ENCODE measurements around the gene RER1.

The RER1 gene

GRCh38 chr1:2376261-2376741 lies 15.3 kb upstream of the RER1 start:
- no peak for DNase-seq

DNA sequence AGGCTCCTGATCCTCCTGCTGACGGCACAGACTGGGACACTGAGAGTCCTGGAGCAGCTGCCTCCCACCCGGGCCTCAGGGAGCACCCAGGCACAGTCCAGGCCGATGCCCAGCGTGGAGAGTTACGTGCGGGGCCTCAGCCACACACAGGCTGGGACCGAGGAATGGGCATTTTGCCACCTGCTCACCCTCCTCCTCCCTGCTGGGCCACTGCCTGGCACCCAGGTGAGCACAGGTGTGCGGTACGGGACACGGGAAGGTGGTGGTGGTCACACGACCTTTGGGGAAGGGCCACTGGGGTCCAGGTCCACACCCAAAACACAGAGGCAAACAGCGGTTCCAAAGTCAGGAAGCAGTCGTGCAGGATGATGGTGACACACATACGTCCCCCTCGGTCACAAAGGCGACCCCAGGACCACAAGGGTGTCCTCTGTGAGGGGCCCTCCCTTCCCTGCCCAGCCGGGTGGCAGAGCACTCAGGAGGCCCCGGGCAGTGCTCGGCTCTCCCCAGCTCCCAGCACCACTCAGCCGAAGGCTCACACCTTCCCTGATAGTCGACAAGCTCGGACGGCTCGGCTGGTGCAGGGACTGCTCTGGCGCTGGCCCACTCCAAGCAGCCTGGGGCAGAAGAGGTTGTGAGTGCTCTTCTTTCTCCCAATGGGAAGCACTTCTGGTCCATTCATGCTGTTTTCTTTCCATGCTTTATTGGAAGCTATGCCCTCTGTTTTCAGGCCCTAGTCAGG lies 14.5 kb upstream of the RER1 start:
- no peak for DNase-seq

DNA sequence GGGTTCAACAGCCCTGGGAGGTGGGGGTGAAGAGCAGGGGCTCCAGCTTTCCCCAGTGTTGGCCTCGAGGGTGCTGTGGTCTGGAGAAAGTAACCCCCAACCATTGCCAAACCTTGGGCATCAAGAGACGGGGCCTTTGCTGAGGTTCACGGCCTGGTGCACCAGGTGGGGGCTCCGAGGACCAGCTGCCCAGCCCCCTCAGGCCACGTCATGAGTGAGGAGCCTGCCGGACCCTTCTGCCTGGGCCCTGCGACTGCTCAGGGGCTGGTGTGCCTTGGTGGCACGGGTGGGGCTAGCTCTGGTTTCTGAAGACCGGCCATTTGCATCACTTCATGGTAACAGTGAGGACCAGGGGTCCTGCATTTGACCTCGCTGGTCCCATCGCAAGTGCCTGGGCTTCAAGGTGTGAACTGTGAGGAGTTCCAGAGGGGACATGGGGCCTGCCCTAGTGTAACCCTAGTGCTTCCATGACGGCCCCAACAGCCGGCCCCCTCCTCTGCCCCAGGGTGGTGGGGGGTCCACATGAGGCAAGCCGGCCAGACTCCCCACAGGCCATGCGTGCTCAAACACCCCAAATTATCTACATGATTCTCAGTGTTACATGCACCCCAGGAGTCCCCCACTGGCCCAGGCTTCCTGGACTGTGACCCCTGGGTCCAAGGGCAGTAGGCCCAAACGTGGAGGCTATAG lies 13.7 kb upstream of the RER1 start:
- no peak for DNase-seq

- DNase-seq = peak; percentile 24 to 60 (median 39)
Measured at GRCh38 chr1:2378441-2378851, 13.2 kb upstream of the RER1 start.

DNA sequence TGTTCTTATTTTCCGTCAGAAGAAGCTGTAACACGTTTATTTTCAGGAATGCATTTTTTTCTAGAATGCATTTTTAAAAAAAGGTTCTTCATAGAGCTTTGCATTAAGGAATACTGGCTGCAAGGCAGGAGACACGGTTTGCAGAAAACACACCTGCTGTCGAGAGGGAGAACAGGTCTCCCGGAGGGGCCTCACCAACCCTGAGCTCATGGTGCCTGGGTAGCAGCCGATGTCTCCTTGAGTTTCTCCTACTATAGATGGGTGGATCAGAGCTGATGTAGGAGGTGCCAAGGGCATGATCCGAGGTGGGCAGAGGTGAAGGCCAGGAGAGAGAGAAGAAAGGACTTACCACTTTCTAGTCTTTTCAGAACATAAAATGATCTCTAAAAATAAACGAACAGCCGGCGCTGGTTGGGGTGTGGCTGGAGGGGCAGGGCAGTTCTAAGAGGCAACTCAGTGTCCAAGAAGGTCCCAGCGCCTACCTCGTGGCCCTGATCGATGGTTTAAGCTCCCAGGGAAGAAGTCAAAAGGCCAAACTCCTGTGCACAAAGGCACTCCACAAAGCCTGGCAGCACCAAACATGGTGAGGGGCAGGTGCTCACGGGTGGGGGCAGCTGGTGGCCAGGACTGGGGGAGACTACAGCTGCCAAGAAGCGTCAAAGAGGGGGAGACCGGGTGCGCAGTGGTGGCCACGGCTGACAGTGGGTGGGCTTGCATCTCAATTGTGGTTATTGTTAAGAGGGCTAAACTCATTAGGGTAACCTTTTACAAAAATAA lies 12.5 kb upstream of the RER1 start:
- DNase-seq = no peak

DNA sequence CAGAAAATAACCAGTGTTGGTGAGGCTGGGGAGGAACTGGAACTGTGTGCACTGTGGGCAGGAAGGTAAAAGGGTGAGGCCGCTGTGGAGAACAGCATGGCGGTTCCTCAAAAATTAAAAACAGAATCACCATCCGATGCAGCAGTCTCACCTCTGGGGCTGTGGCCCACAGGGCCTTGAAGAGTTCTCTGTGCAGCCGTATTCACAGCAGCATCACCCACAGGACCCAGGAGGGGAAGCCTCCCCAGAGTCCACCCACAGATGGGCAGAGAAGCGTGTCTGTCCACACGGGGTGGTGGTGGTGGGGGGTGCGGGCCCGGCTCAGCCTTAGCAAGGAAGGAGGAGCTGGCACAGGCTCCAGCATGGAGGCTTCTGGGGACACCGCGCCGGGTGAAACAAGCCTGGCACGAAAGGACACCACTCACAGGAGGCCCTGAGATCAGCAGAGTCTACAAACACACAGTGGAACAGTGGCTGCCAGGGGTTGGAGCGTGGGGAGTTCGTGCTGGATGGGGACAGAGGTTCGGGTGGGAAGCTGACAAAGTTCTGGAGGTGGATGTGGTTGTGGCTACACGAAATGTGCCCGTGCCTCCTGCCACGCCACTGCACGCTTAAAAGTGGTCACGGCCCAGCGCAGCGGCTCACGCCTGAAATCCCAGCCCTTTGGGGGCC lies 11.8 kb upstream of the RER1 start:
- DNase-seq = no peak

GRCh38 chr1:2380816-2381591 lies 10.6 kb upstream of the RER1 start:
- no peak for DNase-seq

DNA sequence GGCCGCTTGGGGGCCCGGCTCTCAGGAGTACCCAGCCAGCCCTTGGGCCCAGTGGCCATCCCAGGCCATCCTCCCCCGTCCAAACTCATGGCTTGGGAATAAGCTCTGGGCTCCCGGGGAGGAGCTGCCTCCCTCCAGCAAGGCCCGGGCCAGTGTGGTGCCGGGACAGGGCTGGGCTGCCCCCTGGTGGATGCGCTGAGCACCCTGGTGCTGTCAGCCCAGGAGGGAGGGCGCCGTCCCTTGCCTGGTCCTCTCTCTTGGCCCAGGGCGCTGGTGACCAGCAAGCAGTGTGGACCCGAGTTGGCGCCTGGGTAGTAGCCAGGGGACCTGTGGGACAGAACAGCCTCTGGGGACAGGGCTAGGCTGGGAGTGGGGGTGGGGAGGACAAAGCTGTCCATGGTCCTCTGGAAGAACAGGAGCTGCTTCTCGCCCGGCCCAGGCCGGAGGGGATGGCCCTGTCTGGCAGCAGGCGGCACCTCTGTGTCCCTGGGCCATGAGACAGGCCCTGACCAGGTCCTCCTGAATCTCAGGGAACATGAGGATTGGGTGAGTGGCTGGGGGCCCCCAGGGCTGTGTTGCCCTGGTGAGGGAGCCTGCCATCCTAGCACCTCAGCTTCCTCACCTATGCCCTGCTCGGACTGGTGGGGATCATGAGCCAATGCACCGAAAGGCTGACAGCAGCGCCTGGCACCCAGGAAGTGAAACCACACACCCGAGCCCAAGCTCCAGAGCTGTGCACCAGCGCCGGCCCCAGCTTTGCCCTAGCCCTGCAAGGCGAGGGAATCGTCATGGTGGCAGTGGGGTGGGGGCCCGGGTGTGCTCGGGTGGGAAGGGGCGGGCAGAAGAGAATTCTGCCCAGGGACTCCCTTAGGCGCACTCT lies 9.7 kb upstream of the RER1 start:
- peak in 1 of 3 experiments; percentile 65 for DNase-seq

DNA sequence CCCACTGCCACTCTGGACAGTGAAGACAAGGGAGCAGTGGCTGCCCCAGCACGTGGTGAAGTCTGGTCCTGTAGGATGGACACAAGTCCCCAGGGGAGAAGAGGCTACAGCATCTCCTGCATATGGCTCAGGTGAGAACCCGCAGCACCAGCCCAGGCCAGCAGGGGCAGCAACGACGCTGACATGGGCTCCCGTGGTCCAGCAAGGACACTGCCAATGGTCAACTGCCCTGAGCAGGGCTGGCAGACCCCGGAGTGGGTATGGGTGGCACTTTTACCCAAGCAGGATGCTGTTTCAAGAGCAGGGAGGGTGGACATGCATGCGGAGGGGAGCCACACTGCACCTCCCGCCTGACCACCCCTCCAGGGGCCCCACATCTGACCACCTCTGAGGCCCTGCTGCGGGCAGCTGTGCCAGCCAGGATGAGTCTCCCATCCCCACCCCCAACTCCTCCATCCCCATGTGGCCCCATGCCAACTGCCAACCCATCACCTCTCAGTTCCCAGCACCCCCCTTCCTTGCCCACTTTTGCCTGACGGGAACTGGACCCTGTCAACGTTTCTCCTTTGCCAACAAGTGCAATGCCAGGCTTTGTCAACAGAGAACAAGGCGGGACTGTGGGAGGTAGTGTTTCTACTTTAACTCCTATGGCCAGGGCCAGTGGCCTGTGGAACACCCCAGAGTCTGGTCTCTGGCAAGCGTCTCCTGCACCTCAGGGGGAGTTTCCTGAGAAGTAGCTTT lies 8.8 kb upstream of the RER1 start:
- DNase-seq = peak in 1 of 3 experiments; percentile 11

DNA sequence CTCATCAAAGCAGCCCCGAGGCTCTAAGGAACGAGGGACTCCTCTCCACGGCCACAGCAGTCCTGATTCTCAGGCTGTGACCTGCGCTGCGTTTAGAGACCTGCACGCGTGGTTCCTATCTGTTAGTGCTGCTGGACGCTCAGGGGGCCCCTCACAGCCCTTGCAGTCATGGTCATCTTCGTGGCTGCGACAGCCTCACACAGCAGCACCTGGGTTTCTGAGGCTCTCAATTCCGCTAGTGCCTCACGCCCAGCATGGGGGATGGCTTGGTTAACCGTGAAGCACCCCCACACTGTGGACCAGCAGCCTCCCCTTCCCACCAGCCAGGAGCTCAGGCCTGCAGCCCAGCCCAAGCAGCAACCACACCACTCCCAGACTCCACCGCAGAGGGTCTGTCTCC lies 8.1 kb upstream of the RER1 start:
- no peak for DNase-seq

GRCh38 chr1:2384130-2384860 lies 7.3 kb upstream of the RER1 start:
- no peak for DNase-seq

DNA sequence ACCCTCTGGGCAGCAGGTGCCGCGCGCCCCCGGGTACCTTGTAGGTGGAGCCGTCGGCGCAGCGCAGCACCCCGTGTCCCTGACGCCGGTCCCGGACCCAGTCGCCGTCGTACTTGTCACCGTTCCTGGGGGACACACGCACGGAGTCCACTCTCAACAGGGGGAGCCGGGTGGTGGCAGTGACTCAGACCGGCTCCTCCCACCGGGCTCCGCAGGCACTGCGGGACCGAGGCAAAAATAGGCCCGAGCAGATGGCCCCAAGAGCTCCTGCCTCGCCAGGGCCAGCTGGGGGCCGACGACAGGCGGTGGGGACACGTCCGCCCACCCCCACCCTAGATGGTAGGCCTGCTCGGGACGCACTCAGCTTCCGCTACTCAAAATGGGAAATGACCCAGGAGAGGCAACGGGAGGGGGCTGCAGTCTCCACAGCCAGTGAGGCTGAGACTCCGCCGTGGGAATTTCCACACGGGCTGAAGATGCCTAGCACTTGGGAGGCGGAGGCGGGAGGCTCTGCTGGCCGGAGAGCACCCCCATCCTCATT lies 6.6 kb upstream of the RER1 start:
- DNase-seq = no peak

GRCh38 chr1:2385606-2386280 lies 5.9 kb upstream of the RER1 start:
- no peak for DNase-seq

- no peak for DNase-seq
Measured at GRCh38 chr1:2386636-2387611, 4.7 kb upstream of the RER1 start.

GRCh38 chr1:2388004-2388913 lies 3.4 kb upstream of the RER1 start:
- DNase-seq = no peak

GRCh38 chr1:2389644-2390043 lies 2.0 kb upstream of the RER1 start:
- no peak for DNase-seq
